Measurements from ENCODE around the gene C15orf62. TPM values are rescaled to one million over a fixed set of nuclear protein-coding genes. Genes with fewer than 3 reads are reported as not detected.

The C15orf62 gene
- total RNA-seq, 2 donors from 2014 or later: 0.46 to 0.57 TPM

DNA sequence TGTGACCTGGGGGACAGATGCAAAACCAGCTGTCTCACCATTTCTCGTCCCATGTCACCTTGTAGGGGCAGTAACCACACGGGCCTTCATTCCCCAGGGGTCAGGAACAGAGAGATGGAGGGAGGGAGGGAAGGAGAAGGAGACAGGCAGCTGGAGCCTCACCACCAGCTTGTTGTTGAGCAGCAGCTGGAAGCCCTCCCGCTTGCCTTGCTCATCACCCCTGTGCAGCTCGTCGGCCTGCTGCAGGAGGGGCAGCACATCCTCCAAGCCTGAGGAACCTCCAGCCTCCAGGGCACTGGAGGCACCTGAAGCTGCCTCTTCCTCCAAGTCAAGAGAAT, 25.0 kb upstream of the C15orf62 start:
- Histone ChIP-seq H3K27ac (ENCODE audit: low read depth, low read length) (no peak overlapping the region), H3K4me1 (ENCODE audit: control insufficient read depth, insufficient read depth, low read length) (no peaks in the 10 kb centered on the region), H3K9me3 (ENCODE audit: control insufficient read depth, low read length) (no peaks in the 10 kb centered on the region), H3K9ac (ENCODE audit: extremely low read depth, low read length, poor library complexity, severe bottlenecking) (no peak overlapping the region), H3K36me3 (ENCODE audit: control insufficient read depth, insufficient read depth, low read length) (peaks cover 52% of the 10 kb centered on the region), H3K27me3 (ENCODE audit: control insufficient read depth, insufficient read depth, low read length, poor library complexity, severe bottlenecking) (no peaks in the 10 kb centered on the region), H3K4me3 (ENCODE audit: low read length) (no peak overlapping the region)
- Mint-ChIP-seq H3K36me3 (ENCODE audit: low read depth) (peaks cover 24% of the 10 kb centered on the region), H3K4me1 (no peaks in the 10 kb centered on the region), H3K4me3 (no peak overlapping the region), H3K27ac (no peak overlapping the region), H3K9me3 (no peaks in the 10 kb centered on the region), H3K27me3 (ENCODE audit: insufficient read depth) (no peaks in the 10 kb centered on the region)
- TF ChIP-seq, protein P1, sequence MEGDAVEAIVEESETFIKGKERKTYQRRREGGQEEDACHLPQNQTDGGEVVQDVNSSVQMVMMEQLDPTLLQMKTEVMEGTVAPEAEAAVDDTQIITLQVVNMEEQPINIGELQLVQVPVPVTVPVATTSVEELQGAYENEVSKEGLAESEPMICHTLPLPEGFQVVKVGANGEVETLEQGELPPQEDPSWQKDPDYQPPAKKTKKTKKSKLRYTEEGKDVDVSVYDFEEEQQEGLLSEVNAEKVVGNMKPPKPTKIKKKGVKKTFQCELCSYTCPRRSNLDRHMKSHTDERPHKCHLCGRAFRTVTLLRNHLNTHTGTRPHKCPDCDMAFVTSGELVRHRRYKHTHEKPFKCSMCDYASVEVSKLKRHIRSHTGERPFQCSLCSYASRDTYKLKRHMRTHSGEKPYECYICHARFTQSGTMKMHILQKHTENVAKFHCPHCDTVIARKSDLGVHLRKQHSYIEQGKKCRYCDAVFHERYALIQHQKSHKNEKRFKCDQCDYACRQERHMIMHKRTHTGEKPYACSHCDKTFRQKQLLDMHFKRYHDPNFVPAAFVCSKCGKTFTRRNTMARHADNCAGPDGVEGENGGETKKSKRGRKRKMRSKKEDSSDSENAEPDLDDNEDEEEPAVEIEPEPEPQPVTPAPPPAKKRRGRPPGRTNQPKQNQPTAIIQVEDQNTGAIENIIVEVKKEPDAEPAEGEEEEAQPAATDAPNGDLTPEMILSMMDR (conservative IDR thresholded peaks at IDR 0.05): no peak
- DNase-seq: no peak
- 84 to 94% methylated on average over 5 of the region's 5 CpGs for WGBS, 2 experiments (ENCODE audit: insufficient coverage in 1 of 2, insufficient read length in 1 of 2)

DNA sequence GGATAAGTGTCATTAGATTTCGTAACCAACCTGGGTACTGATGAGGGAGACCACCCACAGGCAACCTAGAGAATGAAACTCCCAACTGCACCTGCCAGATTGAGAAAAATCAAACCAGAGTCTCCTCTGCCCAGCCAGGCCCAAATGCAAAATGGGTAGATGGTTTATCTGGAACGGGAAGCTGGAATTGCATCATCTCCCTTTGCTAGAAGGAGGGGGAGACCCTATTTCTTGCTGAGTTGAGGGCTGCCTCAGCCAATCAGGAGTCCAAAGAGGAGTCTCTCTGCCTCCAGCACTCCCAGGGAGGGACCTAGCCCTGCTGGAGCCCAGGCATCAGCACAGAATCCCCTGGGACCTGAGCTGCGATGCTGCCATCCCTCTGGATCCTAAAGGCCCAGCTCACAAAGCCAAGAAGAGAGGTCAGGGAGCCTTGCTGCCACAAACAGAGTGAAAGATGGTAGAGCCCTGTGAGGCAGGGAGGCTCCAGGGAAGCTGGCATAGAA, 22.8 kb upstream of the C15orf62 start:
- DNase-seq: no peak
- no peak overlapping the region for H3K4me3 Mint-ChIP-seq
- no peak overlapping the region for H3K4me3 ChIP-seq (ENCODE audit: low read length)
- H3K36me3 Mint-ChIP-seq (ENCODE audit: low read depth): peaks cover 31% of the 10 kb centered on the region
- H3K9me3 ChIP-seq (ENCODE audit: control insufficient read depth, low read length): no peaks in the 10 kb centered on the region
- H3K27ac Mint-ChIP-seq: no peak overlapping the region
- H3K9ac ChIP-seq (ENCODE audit: extremely low read depth, low read length, poor library complexity, severe bottlenecking): no peak overlapping the region
- H3K9me3 Mint-ChIP-seq: no peaks in the 10 kb centered on the region
- TF ChIP-seq, protein P1 (conservative IDR thresholded peaks at IDR 0.05): no peak
- no peaks in the 10 kb centered on the region for H3K27me3 Mint-ChIP-seq (ENCODE audit: insufficient read depth)
- no peak overlapping the region for H3K27ac ChIP-seq (ENCODE audit: low read depth, low read length)
- WGBS, 2 experiments (ENCODE audit: insufficient coverage in 1 of 2, insufficient read length in 1 of 2): 93% methylated on average over 3 of the region's 3 CpGs
- H3K4me1 Mint-ChIP-seq: no peaks in the 10 kb centered on the region
- no peaks in the 10 kb centered on the region for H3K27me3 ChIP-seq (ENCODE audit: control insufficient read depth, insufficient read depth, low read length, poor library complexity, severe bottlenecking)
- no peaks in the 10 kb centered on the region for H3K4me1 ChIP-seq (ENCODE audit: control insufficient read depth, insufficient read depth, low read length)
- peaks cover 56% of the 10 kb centered on the region for H3K36me3 ChIP-seq (ENCODE audit: control insufficient read depth, insufficient read depth, low read length)

DNA sequence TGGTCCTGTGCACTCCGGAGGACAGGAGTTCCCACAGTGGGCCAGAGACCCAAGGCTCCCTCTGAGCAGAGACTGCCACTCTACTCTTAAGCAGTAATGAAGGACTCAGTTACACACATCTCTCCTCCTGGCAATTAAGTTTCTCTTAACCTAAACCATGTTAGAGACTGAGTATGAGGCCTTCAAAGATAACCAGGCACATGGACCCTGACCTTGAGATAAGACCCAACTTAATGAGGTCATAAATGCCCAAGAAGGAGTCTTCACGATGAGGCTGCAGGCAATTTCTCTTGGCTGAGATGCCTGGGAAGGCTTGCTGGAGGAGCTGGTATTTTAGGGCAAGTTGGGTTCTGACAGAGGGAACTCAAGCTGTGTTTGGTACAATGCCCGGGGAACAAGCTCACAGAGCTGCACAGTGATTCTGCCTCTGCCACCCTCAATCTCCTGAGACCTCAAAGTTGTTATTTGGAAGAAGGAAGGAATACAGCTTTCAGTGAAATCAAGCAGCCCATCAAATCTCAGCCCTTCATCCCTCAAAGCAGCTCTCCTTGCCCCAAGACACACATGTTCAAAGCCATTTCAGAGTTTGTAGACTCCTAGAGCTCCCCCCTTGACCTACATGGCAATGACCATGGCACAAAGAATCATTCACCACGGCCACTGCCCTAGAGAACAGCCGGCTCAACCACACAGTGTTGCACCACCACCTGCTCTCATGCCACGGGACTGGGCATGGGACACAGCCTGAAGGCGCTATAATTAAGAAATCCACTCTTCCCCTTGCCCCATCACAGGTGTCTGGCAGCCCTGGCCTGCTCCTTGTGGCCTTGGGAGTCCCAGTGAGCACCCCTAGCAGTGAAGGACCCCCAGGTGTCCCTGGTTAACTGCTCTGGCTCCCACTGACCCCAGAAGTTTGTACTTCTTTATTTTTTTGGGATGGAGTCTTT, 21.8 kb upstream of the C15orf62 start:
- no peaks in the 10 kb centered on the region for H3K9me3 ChIP-seq (ENCODE audit: control insufficient read depth, low read length)
- TF ChIP-seq, protein P1 (conservative IDR thresholded peaks at IDR 0.05): no peak
- no peaks in the 10 kb centered on the region for H3K4me1 Mint-ChIP-seq
- peaks cover 25% of the 10 kb centered on the region for H3K36me3 Mint-ChIP-seq (ENCODE audit: low read depth)
- 85 to 91% methylated on average over 1 to 7 of the region's 7 CpGs for WGBS, 2 experiments (ENCODE audit: insufficient coverage in 1 of 2, insufficient read length in 1 of 2)
- H3K4me3 Mint-ChIP-seq: no peak overlapping the region
- H3K9me3 Mint-ChIP-seq: no peaks in the 10 kb centered on the region
- H3K27me3 ChIP-seq (ENCODE audit: control insufficient read depth, insufficient read depth, low read length, poor library complexity, severe bottlenecking): no peaks in the 10 kb centered on the region
- no peak overlapping the region for H3K27ac Mint-ChIP-seq
- no peak overlapping the region for H3K4me3 ChIP-seq (ENCODE audit: low read length)
- no peak for DNase-seq
- no peak overlapping the region for H3K27ac ChIP-seq (ENCODE audit: low read depth, low read length)
- H3K36me3 ChIP-seq (ENCODE audit: control insufficient read depth, insufficient read depth, low read length): peaks cover 60% of the 10 kb centered on the region
- H3K4me1 ChIP-seq (ENCODE audit: control insufficient read depth, insufficient read depth, low read length): no peaks in the 10 kb centered on the region
- no peaks in the 10 kb centered on the region for H3K27me3 Mint-ChIP-seq (ENCODE audit: insufficient read depth)
- H3K9ac ChIP-seq (ENCODE audit: extremely low read depth, low read length, poor library complexity, severe bottlenecking): no peak overlapping the region

All from endodermal cell (in vitro differentiated cells).